ENCODE results near the gene MYH11.
A peak's percentile ranks its signal among the peaks of the same experiment; 100 is the strongest.
"Not testable (repeated sequence)": the region's sequence is repeated elsewhere in the genome, so short reads cannot be mapped to it uniquely, and the experiment has no call there.

MYH11 gene

GRCh38 chr16:15660203-15660601, 196.6 kb downstream of the MYH11 start:
- no peaks in the 10 kb centered on the region for H3K9me3 Mint-ChIP-seq
- peak overlapping the region in 1 of 2 donors; percentile 14 for H3K27ac Mint-ChIP-seq
- DNase-seq = no peak
- ATAC-seq = no peak
- H3K4me1 Mint-ChIP-seq = peaks cover 66% of the 10 kb centered on the region
- no peaks in the 10 kb centered on the region for H3K27me3 Mint-ChIP-seq
- H3K4me3 Mint-ChIP-seq = peak overlapping the region in 1 of 2 donors; percentile 25

- ATAC-seq (no peak), DNase-seq (no peak)
- Mint-ChIP-seq H3K27me3 (no peaks in the 10 kb centered on the region), H3K9me3 (no peaks in the 10 kb centered on the region), H3K27ac (peak overlapping the region; percentile 19 to 85), H3K4me1 (peaks cover 74% of the 10 kb centered on the region), H3K4me3 (peak overlapping the region; percentile 54 to 65)
Measured at GRCh38 chr16:15658556-15658955, 198.3 kb downstream of the MYH11 start.

- peak overlapping the region; percentile 7 to 33 for H3K4me3 Mint-ChIP-seq
- DNase-seq (no peak), ATAC-seq (peak; percentile 49)
- no peaks in the 10 kb centered on the region for H3K27me3 Mint-ChIP-seq
- H3K9me3 Mint-ChIP-seq = no peaks in the 10 kb centered on the region
- H3K27ac Mint-ChIP-seq = peak overlapping the region; percentile 19 to 34
- peaks cover 75% of the 10 kb centered on the region for H3K4me1 Mint-ChIP-seq
Measured at GRCh38 chr16:15658149-15658548, 198.7 kb downstream of the MYH11 start.

- H3K27me3 Mint-ChIP-seq, H3K9me3 Mint-ChIP-seq, DNase-seq, H3K4me3 Mint-ChIP-seq, ATAC-seq, H3K27ac Mint-ChIP-seq: not testable (repeated sequence)
- peaks cover 73% of the 10 kb centered on the region for H3K4me1 Mint-ChIP-seq
Measured at GRCh38 chr16:15655561-15655960, 201.3 kb downstream of the MYH11 start.

- Mint-ChIP-seq H3K4me1 (peaks cover 69% of the 10 kb centered on the region), H3K9me3 (no peaks in the 10 kb centered on the region), H3K4me3 (no peak overlapping the region), H3K27ac (no peak overlapping the region), H3K27me3 (no peaks in the 10 kb centered on the region)
- DNase-seq = no peak
- no peak for ATAC-seq
Measured at GRCh38 chr16:15654591-15654990, 202.2 kb downstream of the MYH11 start.

GRCh38 chr16:15653227-15653626, 203.6 kb downstream of the MYH11 start:
- Mint-ChIP-seq H3K27ac (peak overlapping the region in 1 of 2 donors; percentile 59), H3K27me3 (no peaks in the 10 kb centered on the region), H3K4me3 (peak overlapping the region; percentile 24 to 64), H3K9me3 (no peaks in the 10 kb centered on the region), H3K4me1 (peaks cover 62% of the 10 kb centered on the region)
- DNase-seq = no peak
- ATAC-seq = no peak

All from stimulated activated naive CD8-positive, alpha-beta T cell treated with anti-CD3 and anti-CD28 coated beads, Interleukin-15, amount 100 ng/mL, for 72 hours (primary cell).